Activated CD4-positive, alpha-beta memory T cell treated with anti-CD3 and anti-CD28 coated beads for 36 hours (primary cell): ENCODE data around the gene TMEM130. TPM values are rescaled to one million over a fixed set of nuclear protein-coding genes. Genes with fewer than 3 reads are reported as not detected.
A peak's percentile ranks its signal among the peaks of the same experiment; 100 is the strongest.
"Not testable (repeated sequence)": the region's sequence is repeated elsewhere in the genome, so short reads cannot be mapped to it uniquely, and the experiment has no call there.

ENCODE experiments used
- CTCF ChIA-PET: fragments of 350-600 bp; sonication (Branson Sonifier 250); formaldehyde crosslinking; loops from one replicate; lab custom pipeline; 2021; ENCODE audit warnings: antibody characterized with exemption, inconsistent platforms; lab: Charles Lee
- POLR2A ChIA-PET: fragments of 350-600 bp; sonication (Branson Sonifier 250); formaldehyde crosslinking; loops from one replicate; lab custom pipeline; 2021; ENCODE audit warnings: antibody characterized with exemption; lab: Charles Lee
- DNase-seq: peaks from one replicate; pipeline ENCODE4 v3.0.0-alpha.2; 2020
- H3K27ac Mint-ChIP-seq: one replicate; pipeline ENCODE4 v1.8.0; 2021; ENCODE audit warnings: mixed read lengths
- H3K27me3 Mint-ChIP-seq: one replicate; pipeline ENCODE4 v1.8.0; 2021; ENCODE audit warnings: mixed read lengths
- H3K36me3 Mint-ChIP-seq: one replicate; pipeline ENCODE4 v1.8.0; 2021; ENCODE audit warnings: mixed read lengths
- H3K4me1 Mint-ChIP-seq: one replicate; pipeline ENCODE4 v1.8.0; 2021; ENCODE audit warnings: low read depth, mixed read lengths
- H3K4me3 Mint-ChIP-seq: one replicate; pipeline ENCODE4 v1.8.0; 2021; ENCODE audit warnings: mild to moderate bottlenecking, mixed read lengths
- H3K9me3 Mint-ChIP-seq: one replicate; pipeline ENCODE4 v1.8.0; 2021; ENCODE audit warnings: mixed read lengths
- intact Hi-C: fragments of 100-400 bp; cut with micrococcal nuclease; formaldehyde crosslinking; loops from one replicate; pipeline ENCODE4 v1.15.1; 2023
- total RNA-seq, 2 experiments: library from RNA; stranded (reverse); gene quantifications; one replicate each; pipeline ENCODE4 v1.2.3, GENCODE V29; 2021

TMEM130 gene
- total RNA-seq, 2 experiments from 2014 or later: not detected

DNA sequence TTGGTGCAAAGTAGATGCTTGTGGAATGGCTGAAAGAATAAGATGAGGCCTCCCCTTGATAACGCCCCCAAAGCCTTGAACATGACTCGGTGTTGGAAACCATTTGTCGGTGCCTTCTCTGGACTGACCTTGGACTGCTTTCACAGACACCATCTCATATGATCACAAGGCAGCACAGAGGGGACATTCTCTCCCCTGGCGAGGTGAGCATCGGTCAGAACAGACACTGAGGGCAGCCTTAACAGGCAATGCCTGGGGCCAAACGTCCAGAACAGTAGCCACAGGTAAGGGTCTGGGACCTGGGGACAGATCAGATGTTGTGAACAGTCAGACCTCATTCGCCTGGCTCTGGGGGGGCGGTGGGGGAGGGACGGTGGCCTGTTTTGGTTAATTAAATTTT is 5.7 kb upstream of the TMEM130 start:
- no peak for DNase-seq
- intact Hi-C loops: no loop called here
- CTCF ChIA-PET: no interaction called here
- Mint-ChIP-seq H3K9me3 (no peaks in the 10 kb centered on the region), H3K27ac (no peak overlapping the region), H3K4me3 (no peak overlapping the region), H3K4me1 (peaks cover 8% of the 10 kb centered on the region), H3K27me3 (peaks cover 2% of the 10 kb centered on the region), H3K36me3 (peaks cover 6% of the 10 kb centered on the region)
- POLR2A ChIA-PET: no interaction called here

DNA sequence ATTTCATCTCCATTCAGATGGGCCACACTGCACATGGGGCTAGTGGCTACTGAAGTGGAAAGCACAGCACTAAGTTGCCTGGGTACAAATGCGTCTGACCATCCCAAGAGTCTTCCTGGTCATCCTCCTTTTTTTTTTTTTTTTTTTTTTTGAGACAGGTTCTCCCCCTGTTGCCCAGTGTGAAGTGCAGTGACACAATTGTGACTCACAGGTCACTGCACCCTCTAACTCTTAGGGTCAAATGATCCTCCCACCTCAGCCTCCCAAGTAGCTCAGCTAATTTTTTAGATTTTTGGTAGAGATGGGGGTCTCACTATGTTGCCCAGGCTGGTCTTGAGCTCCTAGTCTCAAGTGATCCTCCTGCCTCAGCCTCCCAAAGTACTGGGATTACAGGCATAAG is 5.1 kb upstream of the TMEM130 start:
- peaks cover 6% of the 10 kb centered on the region for H3K4me1 Mint-ChIP-seq
- no peaks in the 10 kb centered on the region for H3K9me3 Mint-ChIP-seq
- H3K36me3 Mint-ChIP-seq: peaks cover 4% of the 10 kb centered on the region
- H3K27me3 Mint-ChIP-seq: peaks cover 4% of the 10 kb centered on the region
- ChIA-PET POLR2A (interaction anchor here (0.6 kb wide), 1 partner anchor 14 kb away, joined by 4 read pairs; no protein-coding TSS in a partner anchor), CTCF (interaction anchor here (1.1 kb wide), 1 partner anchor 440 kb away, joined by 3 read pairs; no protein-coding TSS in a partner anchor)
- no peak overlapping the region for H3K27ac Mint-ChIP-seq
- intact Hi-C loops: no loop called here
- no peak overlapping the region for H3K4me3 Mint-ChIP-seq
- no peak for DNase-seq

DNA sequence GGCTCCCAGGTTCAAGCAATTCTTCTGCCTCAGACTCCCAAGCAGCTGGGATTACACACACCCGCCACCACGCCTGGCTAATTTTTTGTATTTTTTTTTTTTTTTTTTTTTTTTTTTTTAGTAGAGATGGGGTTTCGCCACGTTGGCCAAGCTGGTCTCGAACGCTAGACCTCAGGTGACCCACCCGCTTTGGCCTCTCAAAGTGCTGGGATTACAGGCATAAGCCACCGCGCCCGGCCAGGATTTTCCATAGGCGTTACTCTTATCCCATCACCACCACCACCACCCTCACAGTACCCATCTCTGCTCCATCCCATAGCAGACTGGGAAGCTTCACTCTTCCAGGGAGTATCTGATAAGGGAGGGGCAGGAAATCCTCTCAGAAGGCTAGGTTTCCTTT is 3.8 kb upstream of the TMEM130 start:
- POLR2A ChIA-PET, intact Hi-C loops: not testable (repeated sequence)

DNA sequence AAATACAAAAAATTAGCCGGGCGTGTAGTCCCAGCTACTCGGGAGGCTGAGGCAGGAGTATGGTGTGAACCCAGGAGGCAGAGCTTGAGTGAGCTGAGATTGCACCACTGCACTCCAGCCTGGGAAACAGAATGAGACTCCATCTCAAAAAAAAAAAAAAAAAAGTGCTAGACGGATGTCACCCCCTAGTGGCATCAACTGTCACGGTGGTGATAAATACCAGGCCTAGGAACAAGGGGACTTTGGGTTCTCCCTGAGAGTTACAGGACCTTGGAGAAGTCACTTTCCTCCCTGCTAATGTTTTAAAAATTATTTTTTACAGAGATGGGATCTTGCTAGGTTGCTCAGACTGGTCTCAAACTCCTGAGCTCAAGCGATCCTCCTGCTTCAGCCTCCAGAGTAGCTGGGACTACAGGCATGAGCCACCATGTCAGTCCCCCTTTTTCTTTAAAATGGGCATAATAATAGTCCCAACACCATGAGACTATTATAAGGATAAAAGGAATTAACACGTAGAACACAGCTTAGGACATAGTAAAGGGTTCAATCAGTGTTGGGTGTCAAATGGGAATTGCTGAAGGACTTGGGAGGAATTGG is 2.6 kb upstream of the TMEM130 start:
- intact Hi-C loops: loop anchor here (1.0 kb wide), 1 partner anchor 41 kb away; no protein-coding TSS in a partner anchor
- Mint-ChIP-seq H3K4me1 (peaks cover 2% of the 10 kb centered on the region), H3K9me3 (no peaks in the 10 kb centered on the region), H3K4me3 (no peak overlapping the region), H3K27me3 (peaks cover 13% of the 10 kb centered on the region), H3K27ac (no peak overlapping the region), H3K36me3 (no peaks in the 10 kb centered on the region)
- peak; percentile 35 for DNase-seq
- CTCF ChIA-PET: interaction anchor here (1.3 to 4.1 kb wide), 2 partner anchors 11 to 40 kb away, joined by 4 to 20 read pairs; no protein-coding TSS in a partner anchor
- POLR2A ChIA-PET: no interaction called here

More for the DNA sequence above, 3.8 kb upstream of the TMEM130 start:
- H3K27ac Mint-ChIP-seq, H3K27me3 Mint-ChIP-seq, H3K4me1 Mint-ChIP-seq, H3K4me3 Mint-ChIP-seq, H3K36me3 Mint-ChIP-seq, DNase-seq, H3K9me3 Mint-ChIP-seq: not testable (repeated sequence)
- CTCF ChIA-PET: interaction anchor here (0.6 to 4.1 kb wide), 5 partner anchors 12 to 592 kb away, joined by 4 to 20 read pairs (median 4); no protein-coding TSS in a partner anchor

DNA sequence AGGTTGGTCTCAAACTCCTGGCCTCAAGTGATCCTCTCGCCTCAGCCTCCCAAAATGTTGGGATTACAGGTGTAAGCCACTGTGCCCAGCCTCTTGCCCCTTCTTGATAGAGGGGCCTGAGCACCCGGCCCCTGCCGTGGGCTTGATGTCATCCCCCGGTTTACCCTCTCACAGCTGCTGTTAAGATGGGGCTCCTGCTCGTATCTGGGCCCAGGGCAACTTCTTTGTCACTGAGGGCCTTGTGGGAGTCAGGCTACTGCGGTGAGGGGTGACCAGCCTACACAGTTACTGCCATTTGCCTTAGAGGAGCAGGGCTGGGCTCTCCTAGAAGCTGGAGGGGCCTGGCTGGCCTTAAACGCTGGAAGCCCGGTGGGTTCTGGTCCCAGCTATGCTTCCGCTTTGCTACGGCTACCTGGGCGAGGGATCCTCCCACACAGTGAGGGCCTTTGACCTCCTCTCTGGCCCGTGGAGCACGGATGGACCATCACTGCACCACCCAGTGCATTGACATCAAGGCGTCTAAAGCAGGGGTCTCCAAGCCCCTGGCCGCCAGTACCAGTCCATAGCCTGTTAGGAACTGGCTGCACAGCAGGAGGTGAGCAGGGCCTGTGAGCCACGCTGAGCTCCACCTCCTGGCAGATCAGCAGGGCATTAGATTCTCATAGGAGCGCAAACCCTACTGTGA is 1.1 kb upstream of the TMEM130 start:
- H3K4me1 Mint-ChIP-seq: peaks cover 2% of the 10 kb centered on the region
- intact Hi-C loops: no loop called here
- no peak for DNase-seq
- H3K27ac Mint-ChIP-seq: no peak overlapping the region
- H3K9me3 Mint-ChIP-seq: no peaks in the 10 kb centered on the region
- no peaks in the 10 kb centered on the region for H3K36me3 Mint-ChIP-seq
- peak overlapping the region; percentile 66 for H3K4me3 Mint-ChIP-seq
- ChIA-PET POLR2A (interaction anchor here (1.4 kb wide), 1 partner anchor 9 kb away, joined by 3 read pairs; no protein-coding TSS in a partner anchor), CTCF (interaction anchor here (1.0 to 4.1 kb wide), 3 partner anchors 20 to 39 kb away, joined by 3 to 20 read pairs (median 4); no protein-coding TSS in a partner anchor)
- H3K27me3 Mint-ChIP-seq: peaks cover 13% of the 10 kb centered on the region

DNA sequence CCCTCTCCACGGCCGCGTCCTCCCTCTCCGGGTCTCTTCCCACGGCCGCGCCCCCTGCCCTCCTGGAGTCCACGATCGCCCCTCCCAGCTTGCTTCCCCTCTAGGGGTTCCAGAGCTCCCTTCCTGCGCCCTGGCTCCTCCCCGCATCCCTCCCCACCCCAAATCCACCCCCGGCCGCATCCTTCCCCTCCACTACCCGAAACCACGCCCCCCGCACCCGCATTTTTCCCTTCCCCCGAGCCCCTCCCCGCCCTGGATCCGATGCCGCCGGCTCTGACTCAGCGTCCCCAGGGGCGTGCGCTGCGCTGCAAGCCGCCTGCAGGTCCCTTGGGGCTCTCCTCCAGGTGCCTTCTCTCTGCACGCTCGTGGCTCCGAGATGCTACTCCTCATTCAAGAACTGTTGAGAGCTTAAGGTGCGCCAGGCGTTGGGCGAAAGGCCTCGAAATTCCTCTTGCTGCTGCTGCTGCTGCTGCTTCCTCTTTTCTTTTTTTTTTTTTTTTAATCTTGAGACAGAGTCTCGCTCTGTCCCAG is 372 bp upstream of the TMEM130 start:
- Mint-ChIP-seq H3K4me1 (peaks cover 2% of the 10 kb centered on the region), H3K36me3 (no peaks in the 10 kb centered on the region), H3K27me3 (peaks cover 13% of the 10 kb centered on the region), H3K9me3 (no peaks in the 10 kb centered on the region), H3K4me3 (peak overlapping the region; percentile 66), H3K27ac (no peak overlapping the region)
- ChIA-PET CTCF (interaction anchor here (1.1 to 4.1 kb wide), 2 partner anchors 33 to 38 kb away, joined by 4 to 20 read pairs; no protein-coding TSS in a partner anchor), POLR2A (no interaction called here)
- intact Hi-C loops: no loop called here
- peak; percentile 86 for DNase-seq

DNA sequence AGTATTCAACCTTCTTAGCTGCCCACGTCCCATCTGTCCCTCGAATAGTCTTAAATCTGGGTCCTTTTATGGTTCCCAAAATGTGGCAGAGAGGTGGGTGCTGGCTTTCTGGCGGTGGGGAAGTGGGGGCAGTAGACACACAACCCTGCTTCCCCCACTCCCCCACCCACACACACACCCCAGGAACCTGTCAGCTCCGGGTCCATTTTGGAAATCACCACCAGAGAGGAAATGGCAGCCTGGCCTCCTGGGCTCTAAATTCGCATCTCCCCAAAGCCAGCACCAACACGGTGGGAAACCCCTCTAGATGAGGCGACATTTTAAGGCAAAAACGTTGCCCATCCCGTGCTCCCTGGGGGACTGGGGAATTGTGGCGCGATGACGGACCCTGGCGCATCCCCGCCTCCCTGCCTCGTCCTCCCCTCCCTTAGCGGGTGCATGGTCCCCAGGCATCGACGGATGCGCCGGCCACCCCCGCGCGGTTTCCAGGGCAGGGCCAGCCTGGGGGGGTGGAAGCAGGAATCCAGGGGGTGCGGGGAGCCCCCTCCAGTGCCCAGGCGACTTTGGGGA is 702 bp downstream of the TMEM130 start:
- Mint-ChIP-seq H3K9me3 (no peaks in the 10 kb centered on the region), H3K4me3 (peak overlapping the region; percentile 12), H3K27ac (no peak overlapping the region), H3K36me3 (no peaks in the 10 kb centered on the region), H3K27me3 (peaks cover 16% of the 10 kb centered on the region), H3K4me1 (peaks cover 2% of the 10 kb centered on the region)
- ChIA-PET CTCF (no interaction called here), POLR2A (no interaction called here)
- intact Hi-C loops: no loop called here
- DNase-seq: no peak

DNA sequence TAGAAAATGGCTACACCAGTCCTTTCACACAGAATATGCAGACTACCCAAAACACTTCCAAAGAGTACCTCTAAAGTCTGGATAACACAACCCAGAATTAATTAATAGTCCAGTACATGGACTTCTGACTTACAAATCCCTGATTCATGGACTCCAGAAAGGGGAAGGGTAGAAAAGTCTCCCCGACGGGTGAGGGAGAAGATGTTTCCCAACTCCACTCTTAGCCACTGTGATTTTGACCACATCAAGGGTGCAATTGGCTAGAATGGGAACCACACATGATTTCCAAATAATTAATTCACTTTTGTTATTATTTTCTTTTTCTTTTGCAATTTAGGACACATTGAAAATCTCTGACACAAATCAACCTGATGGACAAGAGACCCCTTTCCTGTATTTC is 1.4 kb downstream of the TMEM130 start:
- H3K4me3 Mint-ChIP-seq: no peak overlapping the region
- ChIA-PET POLR2A (no interaction called here), CTCF (no interaction called here)
- no peaks in the 10 kb centered on the region for H3K36me3 Mint-ChIP-seq
- peaks cover 16% of the 10 kb centered on the region for H3K27me3 Mint-ChIP-seq
- no peaks in the 10 kb centered on the region for H3K9me3 Mint-ChIP-seq
- DNase-seq: no peak
- peaks cover 2% of the 10 kb centered on the region for H3K4me1 Mint-ChIP-seq
- H3K27ac Mint-ChIP-seq: no peak overlapping the region
- intact Hi-C loops: no loop called here

DNA sequence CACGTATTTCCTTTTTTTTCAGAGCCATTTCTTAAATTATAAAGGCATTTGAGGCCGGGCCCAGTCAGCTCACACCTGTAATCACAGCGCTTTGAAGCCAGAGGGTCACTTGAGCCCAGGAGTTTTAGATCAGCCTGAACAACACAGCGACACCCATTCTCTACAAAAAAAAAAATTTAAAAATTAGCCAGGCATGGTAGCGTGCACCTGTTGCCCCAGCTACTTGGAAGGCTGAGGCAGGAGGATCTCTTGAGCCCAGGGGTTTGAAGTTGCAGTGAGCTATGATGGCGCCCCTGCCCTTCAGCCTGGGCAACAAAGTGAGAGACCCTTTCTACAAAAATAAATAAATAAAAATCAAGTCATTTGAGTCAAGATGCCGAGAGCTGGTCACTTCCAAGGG is 3.0 kb downstream of the TMEM130 start:
- intact Hi-C loops: no loop called here
- Mint-ChIP-seq H3K9me3 (no peaks in the 10 kb centered on the region), H3K27ac (no peak overlapping the region), H3K36me3 (no peaks in the 10 kb centered on the region), H3K4me3 (no peak overlapping the region), H3K27me3 (peaks cover 16% of the 10 kb centered on the region), H3K4me1 (peaks cover 2% of the 10 kb centered on the region)
- DNase-seq: no peak
- POLR2A ChIA-PET: no interaction called here
- CTCF ChIA-PET: no interaction called here

DNA sequence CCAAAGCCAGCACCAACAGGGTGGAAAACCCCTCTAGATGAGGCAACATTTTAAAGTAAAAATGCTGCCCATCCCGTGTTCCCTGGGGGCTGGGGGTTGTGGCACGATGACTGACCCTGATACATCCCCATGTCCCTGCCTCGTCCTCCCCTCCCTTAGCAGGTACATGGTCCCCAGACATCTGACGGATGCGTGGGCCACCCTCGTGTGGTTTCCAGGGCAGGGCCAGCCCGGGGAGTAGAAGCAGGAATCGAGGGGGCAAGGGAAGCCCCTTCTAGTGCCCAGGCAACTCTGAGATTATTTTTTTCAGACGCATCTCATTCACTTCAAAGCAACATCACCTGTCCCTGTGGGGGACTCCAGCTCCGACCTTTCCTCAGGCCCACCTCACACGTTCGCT is 3.5 kb downstream of the TMEM130 start:
- H3K27ac Mint-ChIP-seq: no peak overlapping the region
- H3K4me3 Mint-ChIP-seq: no peak overlapping the region
- no peaks in the 10 kb centered on the region for H3K36me3 Mint-ChIP-seq
- intact Hi-C loops: no loop called here
- ChIA-PET CTCF (no interaction called here), POLR2A (no interaction called here)
- peaks cover 16% of the 10 kb centered on the region for H3K27me3 Mint-ChIP-seq
- no peak for DNase-seq
- peaks cover 2% of the 10 kb centered on the region for H3K4me1 Mint-ChIP-seq
- H3K9me3 Mint-ChIP-seq: no peaks in the 10 kb centered on the region

DNA sequence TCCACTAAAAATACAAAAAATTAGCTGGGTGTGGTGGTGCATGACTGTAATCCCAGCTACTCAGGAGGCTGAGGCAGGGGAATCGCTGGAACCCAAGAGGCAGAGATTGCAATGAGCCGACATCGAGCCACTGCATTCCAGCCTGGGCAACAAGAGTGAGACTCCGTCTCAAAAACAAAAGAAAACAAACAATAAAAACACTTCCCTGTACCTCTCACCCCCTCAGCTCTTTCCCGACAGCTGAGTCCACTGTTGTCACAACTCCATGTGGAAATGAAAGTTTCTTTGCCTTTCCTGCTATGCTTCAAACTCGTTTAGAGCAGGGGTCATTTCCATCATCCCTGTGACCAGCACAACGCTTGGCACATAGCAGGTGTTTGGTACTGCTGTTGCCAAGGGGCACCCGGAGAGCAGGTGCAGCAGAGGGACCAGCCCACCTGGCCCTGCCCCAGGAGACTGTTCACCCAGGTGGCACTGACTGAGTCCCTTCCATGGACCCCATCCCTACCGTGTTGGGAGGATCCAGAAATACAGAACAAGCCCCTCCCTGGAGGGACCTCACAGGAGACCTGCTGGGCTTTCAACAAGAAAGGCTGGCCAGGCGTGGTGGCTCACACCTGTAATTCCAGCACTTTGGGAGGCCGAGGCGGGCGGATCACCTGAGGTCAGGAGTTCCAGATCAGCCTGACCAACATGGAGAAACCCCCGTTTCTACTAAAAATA is 4.9 kb downstream of the TMEM130 start:
- ChIA-PET POLR2A (interaction anchor here (0.6 kb wide), 1 partner anchor 56 kb away, joined by 3 read pairs; no protein-coding TSS in a partner anchor), CTCF (no interaction called here)
- H3K4me3 Mint-ChIP-seq: no peak overlapping the region
- DNase-seq: no peak
- intact Hi-C loops: no loop called here
- peaks cover 17% of the 10 kb centered on the region for H3K27me3 Mint-ChIP-seq
- no peaks in the 10 kb centered on the region for H3K9me3 Mint-ChIP-seq
- H3K36me3 Mint-ChIP-seq: no peaks in the 10 kb centered on the region
- no peak overlapping the region for H3K27ac Mint-ChIP-seq
- H3K4me1 Mint-ChIP-seq: no peaks in the 10 kb centered on the region
